HepG2 (cell line): Measurements from ENCODE around the gene BTBD3. TPM values are rescaled to one million over a fixed set of nuclear protein-coding genes. Genes with fewer than 3 reads are reported as not detected.

Experiments used
- NFE2L1 ChIP-seq: sonication (generic); formaldehyde crosslinking; IDR thresholded peaks from 2 replicates; pipeline ENCODE4 v1.4.0; 2020; ENCODE audit warnings: missing genetic modification reagents, mild to moderate bottlenecking, borderline replicate concordance
- NR2C2 ChIP-seq: sonication (generic); formaldehyde crosslinking; IDR thresholded peaks from 2 replicates; pipeline ENCODE4 v1.4.0; 2020; ENCODE audit warnings: missing genetic modification reagents, mild to moderate bottlenecking, moderate library complexity, borderline replicate concordance
- SATB2 ChIP-seq: sonication (generic); formaldehyde crosslinking; IDR thresholded peaks from 2 replicates; pipeline ENCODE4 v1.5.0; 2020; ENCODE audit warnings: missing genetic modification reagents
- SMARCC2 ChIP-seq: fragments of 450-650 bp; IDR thresholded peaks from 2 replicates; pipeline ENCODE4 v1.6.1; 2017; ENCODE audit warnings: antibody characterized with exemption, mild to moderate bottlenecking
- SP5 ChIP-seq: IDR thresholded peaks from 2 replicates; pipeline ENCODE4 v1.6.1; 2016; ENCODE audit warnings: low read depth, borderline replicate concordance
- THAP11 ChIP-seq: IDR thresholded peaks from 2 replicates; pipeline ENCODE4 v1.6.1; 2016; ENCODE audit warnings: missing biosample characterization, missing genetic modification reagents
- ZEB1 ChIP-seq: IDR thresholded peaks from 2 replicates; pipeline ENCODE4 v1.6.1; 2012; ENCODE audit warnings: mild to moderate bottlenecking, low read depth, inconsistent platforms; ENCODE audit not compliant: insufficient replicate concordance
- ZMYM4 ChIP-seq: sonication (generic); formaldehyde crosslinking; IDR thresholded peaks from 2 replicates; pipeline ENCODE4 v1.8.1; 2023; ENCODE audit warnings: mild to moderate bottlenecking, missing genetic modification reagents
- ZNF816 ChIP-seq: sonication (generic); formaldehyde crosslinking; IDR thresholded peaks from 2 replicates; pipeline ENCODE4 v1.8.0; 2022; ENCODE audit warnings: missing genetic modification reagents, mild to moderate bottlenecking, borderline replicate concordance
- polyA plus RNA-seq, 8 experiments: library from polyadenylated mRNA; depleted of rRNA in 3 of 8; stranded (reverse) in 7 of 8; unstranded in 1 of 8; fragments of >200 nt; fragmentation: Illumina TruSeq in 4 of 8; extraction: Trizol in 4 of 8; gene quantifications; 2 replicates each; pipeline versions ENCODE4 v1.2.1 to v1.2.3, GENCODE V29; 2011 to 2016; ENCODE audit warnings: low read depth in 4 of 8, missing spikeins in 1 of 8, mixed read lengths in 1 of 8; ENCODE audit not compliant: insufficient read depth in 1 of 8
- total RNA-seq, 5 experiments: library from RNA; depleted of rRNA; stranded (reverse); fragments of >200 nt; fragmentation: Illumina TruSeq; extraction: Trizol; gene quantifications; 2 replicates each; pipeline ENCODE4 v1.2.3, GENCODE V29; 2016; ENCODE audit warnings: low read depth in 1 of 5
- TF ChIP-seq, protein P1 (sequence below): sonication (generic); formaldehyde crosslinking; IDR thresholded peaks from 2 replicates; pipeline ENCODE4 v1.5.1; 2020; ENCODE audit warnings: mild to moderate bottlenecking, missing genetic modification reagents, moderate library complexity
- TF ChIP-seq, protein P2 (sequence below): sonication (generic); formaldehyde crosslinking; IDR thresholded peaks from 2 replicates; pipeline ENCODE4 v1.4.0; 2020; ENCODE audit warnings: missing genetic modification reagents
- TF ChIP-seq, protein P3 (sequence below): sonication (generic); formaldehyde crosslinking; IDR thresholded peaks from 2 replicates; pipeline ENCODE4 v1.9.0; 2021; ENCODE audit warnings: missing genetic modification reagents, borderline replicate concordance
- TF ChIP-seq, protein P4 (sequence below): sonication (generic); formaldehyde crosslinking; IDR thresholded peaks from 2 replicates; pipeline ENCODE4 v1.5.1; 2020; ENCODE audit warnings: missing genetic modification reagents, mild to moderate bottlenecking, borderline replicate concordance
- TF ChIP-seq, protein P5 (sequence below): sonication (generic); formaldehyde crosslinking; IDR thresholded peaks from 2 replicates; pipeline ENCODE4 v1.4.0; 2020; ENCODE audit warnings: missing genetic modification reagents, borderline replicate concordance
- TF ChIP-seq, protein P6 (sequence below): sonication (generic); formaldehyde crosslinking; IDR thresholded peaks from 2 replicates; pipeline ENCODE4 v1.8.1; 2023; ENCODE audit warnings: mild to moderate bottlenecking, missing genetic modification reagents, borderline replicate concordance

BTBD3 gene
- total and polyA plus RNA-seq, 2 of the 13 experiments (the other 11 are each of a cell fraction or from before 2014, with no cell fraction given): 32.2 to 41.8 TPM

DNA sequence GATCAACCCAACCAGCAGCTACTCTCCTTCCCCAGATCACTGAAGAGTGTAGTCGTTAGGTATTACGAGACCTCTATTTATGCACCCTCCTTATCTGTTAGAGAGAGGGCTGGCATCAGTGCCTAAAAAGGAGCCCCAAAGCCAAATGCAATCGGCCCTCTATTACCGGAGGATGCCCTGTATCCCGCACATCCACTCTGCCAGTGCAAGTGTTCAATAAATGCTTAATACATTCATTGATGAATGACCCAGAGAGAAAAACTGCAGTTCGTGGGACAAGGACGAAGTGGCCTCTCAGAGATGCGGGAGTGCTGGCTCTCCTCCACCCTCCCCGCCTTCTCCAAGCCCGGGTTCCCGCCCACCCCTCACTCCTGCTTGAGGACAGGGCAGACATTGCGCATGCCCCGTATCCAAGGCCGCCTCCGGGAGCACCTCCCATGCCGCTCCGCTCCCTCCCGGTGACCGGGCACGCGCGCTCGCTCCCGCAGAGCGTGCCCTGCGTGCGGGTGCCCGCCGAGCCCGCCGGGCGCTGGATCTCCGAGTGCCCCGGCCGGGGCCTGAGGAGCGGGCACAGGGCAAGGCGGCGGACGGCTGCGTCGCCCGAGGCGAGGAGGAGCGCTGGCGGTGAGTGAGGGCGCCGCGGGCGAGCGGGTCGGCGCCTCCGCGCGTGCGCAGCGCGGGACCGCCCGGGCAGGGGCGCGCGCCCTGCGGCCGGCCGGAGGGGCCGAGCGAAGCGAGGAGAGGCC is 27.2 kb upstream of the BTBD3 start (continued):
- TF ChIP-seq ZMYM4 (CRISPR knock-in tag) (peak; percentile 28; the same call in 1 of the 2 replicates), NR2C2 (CRISPR knock-in tag) (0 out of 2 replicates have a peak, but pooled peaks have one; percentile 34), SATB2 (CRISPR knock-in tag) (no peak), ZNF816 (no peak), SMARCC2 (no peak), THAP11 (peak; percentile 73), NFE2L1 (no peak), SP5 (CRISPR knock-in tag) (no peak), ZEB1 (no peak)
- TF ChIP-seq, protein P1, sequence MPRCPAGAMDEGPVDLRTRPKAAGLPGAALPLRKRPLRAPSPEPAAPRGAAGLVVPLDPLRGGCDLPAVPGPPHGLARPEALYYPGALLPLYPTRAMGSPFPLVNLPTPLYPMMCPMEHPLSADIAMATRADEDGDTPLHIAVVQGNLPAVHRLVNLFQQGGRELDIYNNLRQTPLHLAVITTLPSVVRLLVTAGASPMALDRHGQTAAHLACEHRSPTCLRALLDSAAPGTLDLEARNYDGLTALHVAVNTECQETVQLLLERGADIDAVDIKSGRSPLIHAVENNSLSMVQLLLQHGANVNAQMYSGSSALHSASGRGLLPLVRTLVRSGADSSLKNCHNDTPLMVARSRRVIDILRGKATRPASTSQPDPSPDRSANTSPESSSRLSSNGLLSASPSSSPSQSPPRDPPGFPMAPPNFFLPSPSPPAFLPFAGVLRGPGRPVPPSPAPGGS (CRISPR knock-in tag): no peak; the same call in 1 of the 2 replicates
- TF ChIP-seq, protein P2, sequence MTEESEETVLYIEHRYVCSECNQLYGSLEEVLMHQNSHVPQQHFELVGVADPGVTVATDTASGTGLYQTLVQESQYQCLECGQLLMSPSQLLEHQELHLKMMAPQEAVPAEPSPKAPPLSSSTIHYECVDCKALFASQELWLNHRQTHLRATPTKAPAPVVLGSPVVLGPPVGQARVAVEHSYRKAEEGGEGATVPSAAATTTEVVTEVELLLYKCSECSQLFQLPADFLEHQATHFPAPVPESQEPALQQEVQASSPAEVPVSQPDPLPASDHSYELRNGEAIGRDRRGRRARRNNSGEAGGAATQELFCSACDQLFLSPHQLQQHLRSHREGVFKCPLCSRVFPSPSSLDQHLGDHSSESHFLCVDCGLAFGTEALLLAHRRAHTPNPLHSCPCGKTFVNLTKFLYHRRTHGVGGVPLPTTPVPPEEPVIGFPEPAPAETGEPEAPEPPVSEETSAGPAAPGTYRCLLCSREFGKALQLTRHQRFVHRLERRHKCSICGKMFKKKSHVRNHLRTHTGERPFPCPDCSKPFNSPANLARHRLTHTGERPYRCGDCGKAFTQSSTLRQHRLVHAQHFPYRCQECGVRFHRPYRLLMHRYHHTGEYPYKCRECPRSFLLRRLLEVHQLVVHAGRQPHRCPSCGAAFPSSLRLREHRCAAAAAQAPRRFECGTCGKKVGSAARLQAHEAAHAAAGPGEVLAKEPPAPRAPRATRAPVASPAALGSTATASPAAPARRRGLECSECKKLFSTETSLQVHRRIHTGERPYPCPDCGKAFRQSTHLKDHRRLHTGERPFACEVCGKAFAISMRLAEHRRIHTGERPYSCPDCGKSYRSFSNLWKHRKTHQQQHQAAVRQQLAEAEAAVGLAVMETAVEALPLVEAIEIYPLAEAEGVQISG (CRISPR knock-in tag): peak; percentile 67
- TF ChIP-seq, protein P3, sequence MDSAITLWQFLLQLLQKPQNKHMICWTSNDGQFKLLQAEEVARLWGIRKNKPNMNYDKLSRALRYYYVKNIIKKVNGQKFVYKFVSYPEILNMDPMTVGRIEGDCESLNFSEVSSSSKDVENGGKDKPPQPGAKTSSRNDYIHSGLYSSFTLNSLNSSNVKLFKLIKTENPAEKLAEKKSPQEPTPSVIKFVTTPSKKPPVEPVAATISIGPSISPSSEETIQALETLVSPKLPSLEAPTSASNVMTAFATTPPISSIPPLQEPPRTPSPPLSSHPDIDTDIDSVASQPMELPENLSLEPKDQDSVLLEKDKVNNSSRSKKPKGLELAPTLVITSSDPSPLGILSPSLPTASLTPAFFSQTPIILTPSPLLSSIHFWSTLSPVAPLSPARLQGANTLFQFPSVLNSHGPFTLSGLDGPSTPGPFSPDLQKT (CRISPR knock-in tag): no peak
- TF ChIP-seq, protein P4, sequence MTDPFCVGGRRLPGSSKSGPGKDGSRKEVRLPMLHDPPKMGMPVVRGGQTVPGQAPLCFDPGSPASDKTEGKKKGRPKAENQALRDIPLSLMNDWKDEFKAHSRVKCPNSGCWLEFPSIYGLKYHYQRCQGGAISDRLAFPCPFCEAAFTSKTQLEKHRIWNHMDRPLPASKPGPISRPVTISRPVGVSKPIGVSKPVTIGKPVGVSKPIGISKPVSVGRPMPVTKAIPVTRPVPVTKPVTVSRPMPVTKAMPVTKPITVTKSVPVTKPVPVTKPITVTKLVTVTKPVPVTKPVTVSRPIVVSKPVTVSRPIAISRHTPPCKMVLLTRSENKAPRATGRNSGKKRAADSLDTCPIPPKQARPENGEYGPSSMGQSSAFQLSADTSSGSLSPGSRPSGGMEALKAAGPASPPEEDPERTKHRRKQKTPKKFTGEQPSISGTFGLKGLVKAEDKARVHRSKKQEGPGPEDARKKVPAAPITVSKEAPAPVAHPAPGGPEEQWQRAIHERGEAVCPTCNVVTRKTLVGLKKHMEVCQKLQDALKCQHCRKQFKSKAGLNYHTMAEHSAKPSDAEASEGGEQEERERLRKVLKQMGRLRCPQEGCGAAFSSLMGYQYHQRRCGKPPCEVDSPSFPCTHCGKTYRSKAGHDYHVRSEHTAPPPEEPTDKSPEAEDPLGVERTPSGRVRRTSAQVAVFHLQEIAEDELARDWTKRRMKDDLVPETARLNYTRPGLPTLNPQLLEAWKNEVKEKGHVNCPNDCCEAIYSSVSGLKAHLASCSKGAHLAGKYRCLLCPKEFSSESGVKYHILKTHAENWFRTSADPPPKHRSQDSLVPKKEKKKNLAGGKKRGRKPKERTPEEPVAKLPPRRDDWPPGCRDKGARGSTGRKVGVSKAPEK (CRISPR knock-in tag): no peak
- TF ChIP-seq, protein P5, sequence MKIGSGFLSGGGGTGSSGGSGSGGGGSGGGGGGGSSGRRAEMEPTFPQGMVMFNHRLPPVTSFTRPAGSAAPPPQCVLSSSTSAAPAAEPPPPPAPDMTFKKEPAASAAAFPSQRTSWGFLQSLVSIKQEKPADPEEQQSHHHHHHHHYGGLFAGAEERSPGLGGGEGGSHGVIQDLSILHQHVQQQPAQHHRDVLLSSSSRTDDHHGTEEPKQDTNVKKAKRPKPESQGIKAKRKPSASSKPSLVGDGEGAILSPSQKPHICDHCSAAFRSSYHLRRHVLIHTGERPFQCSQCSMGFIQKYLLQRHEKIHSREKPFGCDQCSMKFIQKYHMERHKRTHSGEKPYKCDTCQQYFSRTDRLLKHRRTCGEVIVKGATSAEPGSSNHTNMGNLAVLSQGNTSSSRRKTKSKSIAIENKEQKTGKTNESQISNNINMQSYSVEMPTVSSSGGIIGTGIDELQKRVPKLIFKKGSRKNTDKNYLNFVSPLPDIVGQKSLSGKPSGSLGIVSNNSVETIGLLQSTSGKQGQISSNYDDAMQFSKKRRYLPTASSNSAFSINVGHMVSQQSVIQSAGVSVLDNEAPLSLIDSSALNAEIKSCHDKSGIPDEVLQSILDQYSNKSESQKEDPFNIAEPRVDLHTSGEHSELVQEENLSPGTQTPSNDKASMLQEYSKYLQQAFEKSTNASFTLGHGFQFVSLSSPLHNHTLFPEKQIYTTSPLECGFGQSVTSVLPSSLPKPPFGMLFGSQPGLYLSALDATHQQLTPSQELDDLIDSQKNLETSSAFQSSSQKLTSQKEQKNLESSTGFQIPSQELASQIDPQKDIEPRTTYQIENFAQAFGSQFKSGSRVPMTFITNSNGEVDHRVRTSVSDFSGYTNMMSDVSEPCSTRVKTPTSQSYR (CRISPR knock-in tag): no peak
- TF ChIP-seq, protein P6, sequence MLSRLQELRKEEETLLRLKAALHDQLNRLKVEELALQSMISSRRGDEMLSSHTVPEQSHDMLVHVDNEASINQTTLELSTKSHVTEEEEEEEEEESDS: peak; percentile 56; the same call in 1 of the 2 replicates
